Coronary artery (tissue), 2 donors: Measurements from ENCODE around the gene SCLT1.
A peak's percentile ranks its signal among the peaks of the same experiment; 100 is the strongest.

Experiments used
- DNase-seq: peaks from one replicate; pipeline ENCODE4 v3.0.0-alpha.2; 2017; ENCODE audit warnings: low spot score
- H3K27ac ChIP-seq, 2 donors: fragments of 200-600 bp; sonication (generic); one replicate each; pipeline ENCODE4 v1.5.1; 2016 to 2019
- H3K4me3 ChIP-seq: fragments of 200-600 bp; sonication (generic); 2 replicates; pipeline ENCODE4 v1.5.1; 2016; ENCODE audit warnings: mild to moderate bottlenecking, moderate library complexity
- TF ChIP-seq, protein P1 (sequence below): fragments of 200-600 bp; sonication (generic); IDR thresholded peaks from one replicate; pipeline ENCODE4 v1.5.1; 2019; ENCODE audit warnings: antibody characterized with exemption

SCLT1 gene

DNA sequence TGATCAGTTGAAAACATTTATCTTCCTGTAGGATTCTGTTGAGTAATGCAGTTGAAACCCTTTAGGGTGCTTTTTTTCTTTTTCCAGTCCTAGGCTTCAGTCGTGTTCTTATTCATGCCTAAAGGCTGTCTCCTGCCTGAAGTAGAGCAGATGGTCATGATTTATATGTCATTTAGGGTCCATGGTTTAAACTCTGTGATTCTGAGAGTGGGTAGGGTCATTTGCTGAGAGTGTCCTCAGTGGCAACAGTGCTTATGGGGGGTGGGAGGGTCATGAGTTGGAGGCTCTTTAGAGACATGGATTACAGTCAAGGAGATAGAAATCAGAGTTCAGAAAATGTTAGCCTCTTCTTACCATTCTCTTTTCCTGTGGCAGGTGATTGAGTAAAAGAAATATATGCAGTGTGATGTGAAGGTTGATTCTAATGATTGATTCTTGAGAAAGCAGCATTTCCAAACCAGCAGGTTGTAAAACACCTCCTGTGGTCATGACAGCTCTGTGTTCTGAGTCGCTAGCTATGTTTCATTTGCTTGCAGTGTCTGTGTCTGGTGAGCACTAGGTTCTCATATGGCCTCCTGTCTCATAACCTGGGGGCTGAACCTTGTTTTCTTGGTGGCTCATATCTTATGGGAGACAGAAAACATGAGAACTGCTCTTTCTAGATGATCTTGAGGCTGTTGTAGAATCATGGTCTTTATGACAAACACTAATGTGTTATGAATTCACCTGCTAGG lies 223.4 kb downstream of the SCLT1 start:
- Histone ChIP-seq H3K4me3 (no peak overlapping the region), H3K27ac (no peak overlapping the region)
- TF ChIP-seq, protein P1, sequence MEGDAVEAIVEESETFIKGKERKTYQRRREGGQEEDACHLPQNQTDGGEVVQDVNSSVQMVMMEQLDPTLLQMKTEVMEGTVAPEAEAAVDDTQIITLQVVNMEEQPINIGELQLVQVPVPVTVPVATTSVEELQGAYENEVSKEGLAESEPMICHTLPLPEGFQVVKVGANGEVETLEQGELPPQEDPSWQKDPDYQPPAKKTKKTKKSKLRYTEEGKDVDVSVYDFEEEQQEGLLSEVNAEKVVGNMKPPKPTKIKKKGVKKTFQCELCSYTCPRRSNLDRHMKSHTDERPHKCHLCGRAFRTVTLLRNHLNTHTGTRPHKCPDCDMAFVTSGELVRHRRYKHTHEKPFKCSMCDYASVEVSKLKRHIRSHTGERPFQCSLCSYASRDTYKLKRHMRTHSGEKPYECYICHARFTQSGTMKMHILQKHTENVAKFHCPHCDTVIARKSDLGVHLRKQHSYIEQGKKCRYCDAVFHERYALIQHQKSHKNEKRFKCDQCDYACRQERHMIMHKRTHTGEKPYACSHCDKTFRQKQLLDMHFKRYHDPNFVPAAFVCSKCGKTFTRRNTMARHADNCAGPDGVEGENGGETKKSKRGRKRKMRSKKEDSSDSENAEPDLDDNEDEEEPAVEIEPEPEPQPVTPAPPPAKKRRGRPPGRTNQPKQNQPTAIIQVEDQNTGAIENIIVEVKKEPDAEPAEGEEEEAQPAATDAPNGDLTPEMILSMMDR, result no peak
- DNase-seq, result no peak

DNA sequence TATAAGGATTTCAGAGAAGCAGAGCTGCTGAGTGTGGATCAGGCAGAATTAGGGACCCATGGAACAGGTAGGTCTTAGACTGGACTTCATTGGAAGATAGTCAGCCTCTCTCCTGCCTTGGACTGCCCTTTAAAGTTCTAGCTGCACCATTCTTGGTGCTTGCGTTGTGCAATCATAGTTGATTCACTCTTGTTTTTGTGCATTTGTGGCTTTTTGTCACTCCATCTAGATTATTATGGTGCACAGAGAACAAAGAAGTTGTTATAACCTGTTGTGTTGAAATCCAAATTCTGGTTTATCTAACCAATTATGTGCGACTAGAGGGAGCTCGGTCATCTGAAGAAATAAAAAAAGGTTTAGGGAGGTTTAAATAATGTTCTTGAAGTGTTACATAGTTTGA lies 224.6 kb downstream of the SCLT1 start:
- no peak for DNase-seq
- TF ChIP-seq, protein P1, result no peak
- H3K4me3 ChIP-seq, result no peak overlapping the region
- H3K27ac ChIP-seq, result no peak overlapping the region

DNA sequence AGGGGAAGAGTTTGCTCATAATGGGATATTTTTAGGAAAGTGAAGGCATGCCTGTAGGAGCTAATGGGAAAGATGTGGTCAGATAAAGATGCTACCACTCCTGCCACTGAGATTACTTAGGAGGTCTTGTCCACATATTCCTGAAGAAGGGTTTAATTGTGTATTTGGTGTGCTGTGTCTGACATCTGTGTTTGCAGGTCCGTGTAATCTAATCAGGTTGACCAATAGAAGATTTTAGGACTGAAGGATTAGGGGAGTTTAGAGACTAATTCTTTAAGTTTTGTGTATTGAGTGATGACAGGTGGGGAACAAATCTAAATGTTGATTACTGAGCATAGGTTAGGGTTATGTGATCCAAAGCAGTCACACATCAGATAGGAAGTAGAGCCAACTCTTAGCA lies 226.6 kb downstream of the SCLT1 start:
- no peak for DNase-seq
- Histone ChIP-seq H3K4me3 (no peak overlapping the region), H3K27ac (no peak overlapping the region)
- TF ChIP-seq, protein P1, result no peak

DNA sequence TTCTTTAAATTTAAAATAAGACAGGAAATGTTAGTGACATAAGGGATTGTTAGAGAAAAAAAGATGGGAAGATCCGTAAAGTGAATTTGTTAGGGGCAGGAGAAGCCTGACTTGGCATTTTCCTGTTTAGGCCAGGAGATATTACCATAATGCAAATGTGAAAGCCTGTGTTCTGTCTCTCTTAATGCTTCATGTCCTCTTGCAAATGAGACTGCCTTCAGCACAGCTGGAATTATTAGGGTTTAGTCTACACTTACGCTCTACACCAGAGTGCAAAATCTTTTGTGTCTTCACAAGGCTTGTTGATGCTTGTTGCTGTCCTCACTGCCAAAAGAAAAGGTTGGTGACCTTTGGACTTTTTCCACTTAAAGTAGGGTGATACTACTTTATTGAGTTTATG lies 227.1 kb downstream of the SCLT1 start:
- Histone ChIP-seq H3K4me3 (no peak overlapping the region), H3K27ac (no peak overlapping the region)
- DNase-seq, result no peak
- TF ChIP-seq, protein P1, result no peak

DNA sequence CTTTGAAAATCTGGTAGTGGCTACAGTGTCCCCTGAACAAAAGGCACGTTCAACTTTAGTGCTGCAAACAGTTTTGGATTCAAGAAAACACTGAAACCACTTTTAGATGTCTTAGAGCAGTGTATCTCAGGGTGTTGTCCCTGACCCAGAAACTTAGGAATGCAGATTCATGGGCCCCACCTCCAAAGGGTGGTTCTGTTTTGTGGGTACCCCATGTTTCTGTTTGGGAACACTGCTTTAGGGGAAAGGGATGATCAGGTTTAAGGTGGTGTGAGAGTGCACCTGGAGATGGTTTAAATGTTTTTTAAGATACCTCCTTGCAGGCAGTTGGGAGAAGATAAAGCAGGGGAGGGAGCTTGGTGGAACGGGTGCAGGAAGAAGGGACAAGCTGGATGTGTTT lies 228.2 kb downstream of the SCLT1 start:
- Histone ChIP-seq H3K4me3 (no peak overlapping the region), H3K27ac (no peak overlapping the region)
- DNase-seq, result no peak
- TF ChIP-seq, protein P1, result no peak

DNA sequence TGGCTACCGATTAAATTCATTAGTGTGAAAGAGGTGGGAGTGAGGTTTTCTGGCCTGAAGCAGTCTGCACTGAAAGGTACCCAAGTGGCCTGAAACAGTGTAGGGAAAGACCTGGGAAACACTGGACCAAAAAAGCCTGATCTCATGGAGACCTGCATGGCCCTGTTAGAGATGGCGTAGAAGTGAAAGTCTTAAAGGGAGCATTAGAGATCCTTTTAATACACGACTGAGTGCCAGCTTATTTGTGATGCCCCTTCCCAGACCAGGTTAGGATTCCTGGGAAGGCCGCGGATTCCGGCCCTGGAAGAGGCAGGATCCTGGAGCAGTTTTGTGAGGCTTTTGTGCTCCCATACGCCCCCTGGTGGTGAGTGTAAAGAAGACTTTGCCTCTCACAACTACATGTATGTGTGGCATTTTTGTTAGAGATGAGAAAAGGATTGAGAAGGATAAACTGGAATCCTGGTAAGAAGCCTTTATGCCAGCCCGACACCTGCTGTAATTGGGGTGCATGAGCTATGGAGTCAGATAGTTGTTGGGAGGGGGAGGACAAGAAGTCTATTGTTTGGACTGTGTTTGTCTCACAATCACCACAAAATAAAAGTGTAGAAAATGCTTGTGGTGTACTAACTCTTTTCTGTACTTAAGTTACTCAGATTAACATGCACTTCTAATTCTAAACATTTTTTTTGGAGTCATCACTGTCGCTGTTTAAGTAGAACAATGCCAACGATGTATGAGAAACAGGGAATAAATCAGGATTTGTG lies 229.8 kb downstream of the SCLT1 start:
- Histone ChIP-seq H3K4me3 (peak overlapping the region; percentile 4), H3K27ac (peak overlapping the region in 1 of 2 donors; percentile 61)
- TF ChIP-seq, protein P1, result peak; percentile 69
- DNase-seq, result peak; percentile 86
